Measurements from ENCODE around the gene TFIP11. TPM values are rescaled to one million over a fixed set of nuclear protein-coding genes. Genes with fewer than 3 reads are reported as not detected.

Gene TFIP11
- total and polyA plus RNA-seq, 2 donors from 2014 or later = 26.7 to 34.2 TPM

GRCh38 chr22:26541167-26541819, 29.0 kb upstream of the TFIP11 start:
- Histone ChIP-seq H3K27me3 (ENCODE audit: control insufficient read depth, insufficient read depth, low read length) (no peaks in the 10 kb centered on the region), H3K27ac (ENCODE audit: low read depth in 2 of 2, low read length in 2 of 2) (no peak overlapping the region), H3K36me3 (ENCODE audit: control insufficient read depth in 2 of 3, insufficient read depth in 3 of 3, low read length in 3 of 3) (peaks cover 0 to 11% (median 8%) of the 10 kb centered on the region in 3 donors), H3K4me1 (ENCODE audit: control insufficient read depth in 2 of 3, insufficient read depth in 2 of 3, low read depth in 1 of 3, low read length in 3 of 3) (no peaks in the 10 kb centered on the region), H3K4me3 (ENCODE audit: low read length in 3 of 3) (no peak overlapping the region), H3K9me3 (ENCODE audit: control insufficient read depth in 2 of 3, insufficient read depth in 1 of 3, low read length in 3 of 3) (no peaks in the 10 kb centered on the region), H3K9ac (ENCODE audit: low read length in 3 of 3) (no peak overlapping the region)
- intact Hi-C loops (cut with DNase I) = no loop called here
- FAIRE-seq = no peak
- no peak for TF ChIP-seq CTCF (IDR thresholded peaks at IDR 0.05; ENCODE audit: borderline replicate concordance, extremely low read depth, insufficient read depth)
- DNase-seq = peak in 1 of 5 donors; percentile 72

GRCh38 chr22:26540119-26540518, 27.8 kb upstream of the TFIP11 start:
- Histone ChIP-seq H3K9me3 (ENCODE audit: control insufficient read depth in 2 of 3, insufficient read depth in 1 of 3, low read length in 3 of 3) (no peaks in the 10 kb centered on the region), H3K27me3 (ENCODE audit: control insufficient read depth, insufficient read depth, low read length) (no peaks in the 10 kb centered on the region), H3K4me1 (ENCODE audit: control insufficient read depth in 2 of 3, insufficient read depth in 2 of 3, low read depth in 1 of 3, low read length in 3 of 3) (no peaks in the 10 kb centered on the region), H3K27ac (ENCODE audit: low read depth in 2 of 2, low read length in 2 of 2) (no peak overlapping the region), H3K4me3 (ENCODE audit: low read length in 3 of 3) (no peak overlapping the region), H3K9ac (ENCODE audit: low read length in 3 of 3) (no peak overlapping the region), H3K36me3 (ENCODE audit: control insufficient read depth in 2 of 3, insufficient read depth in 3 of 3, low read length in 3 of 3) (peaks cover 0 to 12% (median 8%) of the 10 kb centered on the region in 3 donors)
- no peak for DNase-seq
- TF ChIP-seq CTCF (IDR thresholded peaks at IDR 0.05; ENCODE audit: borderline replicate concordance, extremely low read depth, insufficient read depth) = no peak
- intact Hi-C loops (cut with DNase I) = no loop called here
- no peak for FAIRE-seq

GRCh38 chr22:26536762-26537134, 24.5 kb upstream of the TFIP11 start:
- Histone ChIP-seq H3K9ac (ENCODE audit: low read length in 3 of 3) (no peak overlapping the region), H3K27me3 (ENCODE audit: control insufficient read depth, insufficient read depth, low read length) (no peaks in the 10 kb centered on the region), H3K4me1 (ENCODE audit: control insufficient read depth in 2 of 3, insufficient read depth in 2 of 3, low read depth in 1 of 3, low read length in 3 of 3) (no peaks in the 10 kb centered on the region), H3K36me3 (ENCODE audit: control insufficient read depth in 2 of 3, insufficient read depth in 3 of 3, low read length in 3 of 3) (peaks cover 0 to 12% (median 8%) of the 10 kb centered on the region in 3 donors), H3K9me3 (ENCODE audit: control insufficient read depth in 2 of 3, insufficient read depth in 1 of 3, low read length in 3 of 3) (no peaks in the 10 kb centered on the region), H3K4me3 (ENCODE audit: low read length in 3 of 3) (no peak overlapping the region), H3K27ac (ENCODE audit: low read depth in 2 of 2, low read length in 2 of 2) (no peak overlapping the region)
- DNase-seq = no peak
- TF ChIP-seq CTCF (IDR thresholded peaks at IDR 0.05; ENCODE audit: borderline replicate concordance, extremely low read depth, insufficient read depth) = no peak
- intact Hi-C loops (cut with DNase I) = no loop called here
- FAIRE-seq = no peak

Data from kidney (tissue), 14 donors.